Measurements from ENCODE around the gene RAMAC.

RAMAC gene

DNA sequence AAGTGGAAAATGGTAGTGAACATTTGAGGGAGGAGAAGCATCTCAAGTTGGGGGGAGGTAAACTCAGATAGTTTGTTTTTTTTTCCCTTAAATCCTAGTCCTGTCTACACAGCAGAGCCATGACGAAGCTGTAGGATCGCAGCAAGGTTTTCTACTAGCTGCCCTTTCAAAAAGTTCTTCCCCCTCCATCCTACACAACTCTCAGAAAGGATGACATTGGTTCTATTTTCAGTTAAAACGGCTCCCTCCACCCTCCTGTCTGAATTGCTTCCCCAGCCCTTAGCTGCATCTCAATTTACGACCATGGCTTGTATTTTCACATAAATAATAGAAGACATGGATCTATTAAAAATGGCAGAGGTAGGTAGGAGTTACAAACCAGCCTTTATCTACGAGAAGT is 35.7 kb upstream of the RAMAC start:
- Histone ChIP-seq H3K4me3 (ENCODE audit: low read depth in 1 of 5, low read length in 5 of 5) (no peak overlapping the region), H3K9ac (ENCODE audit: low read length in 5 of 5) (no peak overlapping the region), H3K4me1 (ENCODE audit: control insufficient read depth in 5 of 5, insufficient read depth in 5 of 5, low read length in 5 of 5) (peaks cover 0 to 12% (median 9%) of the 10 kb centered on the region in 5 donors), H3K27ac (ENCODE audit: low read depth, low read length) (no peak overlapping the region), H3K27me3 (ENCODE audit: control insufficient read depth in 5 of 5, insufficient read depth in 4 of 5, low read length in 5 of 5) (peaks cover 0 to 13% (median 2%) of the 10 kb centered on the region in 5 donors), H3K9me3 (ENCODE audit: control insufficient read depth in 5 of 5, low read length in 5 of 5) (no peaks in the 10 kb centered on the region), H3K36me3 (ENCODE audit: control insufficient read depth in 5 of 5, insufficient read depth in 5 of 5, low read length in 5 of 5) (no peaks in the 10 kb centered on the region)

DNA sequence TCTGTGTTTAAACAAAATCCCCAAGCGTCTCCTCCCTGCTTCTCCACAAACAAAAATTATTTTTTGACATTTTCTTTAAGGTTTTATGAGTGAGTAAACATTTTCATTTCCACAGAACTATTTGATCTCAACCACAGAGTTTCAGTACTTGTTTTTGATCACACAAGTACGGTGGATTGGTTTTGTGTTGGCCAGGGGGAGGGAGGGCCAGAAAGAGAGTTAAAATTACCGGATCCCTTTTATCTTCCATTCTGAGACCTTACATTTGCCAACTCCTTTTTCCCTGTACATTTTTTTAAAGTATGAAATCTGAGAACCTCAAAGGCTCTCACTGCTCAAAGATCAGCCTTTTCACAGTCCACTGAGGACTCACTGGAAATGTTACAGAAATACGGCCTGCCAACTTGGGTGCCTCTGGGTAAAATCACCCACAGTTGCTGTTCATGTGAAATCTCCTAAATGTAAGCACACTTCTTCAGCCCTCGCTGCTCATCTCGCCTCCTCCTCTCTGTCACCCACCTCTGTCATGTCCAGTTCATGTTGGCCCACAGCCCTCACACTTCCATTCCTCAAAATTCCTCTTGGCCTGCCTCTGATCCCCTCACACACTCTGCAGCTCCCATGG is 35.2 kb upstream of the RAMAC start:
- H3K27ac ChIP-seq (ENCODE audit: low read depth, low read length), result no peak overlapping the region
- H3K4me1 ChIP-seq (ENCODE audit: control insufficient read depth in 5 of 5, insufficient read depth in 5 of 5, low read length in 5 of 5), result peaks cover 0 to 12% (median 9%) of the 10 kb centered on the region in 5 donors
- H3K27me3 ChIP-seq (ENCODE audit: control insufficient read depth in 5 of 5, insufficient read depth in 4 of 5, low read length in 5 of 5), result peaks cover 0 to 13% (median 2%) of the 10 kb centered on the region in 5 donors
- no peak overlapping the region for H3K4me3 ChIP-seq (ENCODE audit: low read depth in 1 of 5, low read length in 5 of 5)
- no peak overlapping the region for H3K9ac ChIP-seq (ENCODE audit: low read length in 5 of 5)
- H3K36me3 ChIP-seq (ENCODE audit: control insufficient read depth in 5 of 5, insufficient read depth in 5 of 5, low read length in 5 of 5), result no peaks in the 10 kb centered on the region
- no peaks in the 10 kb centered on the region for H3K9me3 ChIP-seq (ENCODE audit: control insufficient read depth in 5 of 5, low read length in 5 of 5)

DNA sequence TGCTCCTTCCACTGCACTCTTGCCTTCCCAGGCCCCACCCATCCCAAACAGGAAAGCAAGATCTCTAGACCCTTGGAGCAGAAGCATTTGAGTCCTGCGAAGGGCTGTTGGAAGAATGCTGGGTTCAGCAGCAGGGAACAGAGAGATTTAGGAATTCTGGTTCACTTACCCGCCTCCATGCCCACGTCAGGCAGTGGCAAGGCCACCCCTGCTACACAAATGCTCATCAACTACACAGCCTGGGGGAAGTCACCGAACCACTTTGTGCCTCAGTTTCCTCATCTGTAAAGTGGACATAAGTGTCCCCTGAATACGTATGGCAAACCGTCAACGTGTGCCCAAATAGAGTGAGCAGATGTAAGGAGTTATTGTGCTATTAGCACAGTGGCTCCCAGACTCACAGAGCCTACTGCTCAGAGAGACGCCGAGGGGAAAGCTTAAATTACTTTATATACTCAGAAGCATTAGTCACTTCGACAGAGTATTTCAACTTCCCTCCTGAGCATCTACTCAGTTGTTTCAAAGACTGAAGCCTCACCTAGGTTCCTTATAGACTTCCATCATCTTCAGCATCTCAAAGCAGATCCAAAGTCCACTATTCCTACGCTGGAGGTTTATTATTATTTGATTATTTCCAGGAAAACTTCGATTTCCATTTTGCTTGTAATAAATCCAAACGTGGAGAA is 34.4 kb upstream of the RAMAC start:
- peak overlapping the region in 1 of 5 donors; percentile 10 for H3K9ac ChIP-seq (ENCODE audit: low read length in 5 of 5)
- H3K4me3 ChIP-seq (ENCODE audit: low read depth in 1 of 5, low read length in 5 of 5), result peak overlapping the region; percentile 2 to 65 (median 48)
- H3K9me3 ChIP-seq (ENCODE audit: control insufficient read depth in 5 of 5, low read length in 5 of 5), result no peaks in the 10 kb centered on the region
- H3K4me1 ChIP-seq (ENCODE audit: control insufficient read depth in 5 of 5, insufficient read depth in 5 of 5, low read length in 5 of 5), result peaks cover 0 to 12% (median 9%) of the 10 kb centered on the region in 5 donors
- H3K27ac ChIP-seq (ENCODE audit: low read depth, low read length), result no peak overlapping the region
- H3K27me3 ChIP-seq (ENCODE audit: control insufficient read depth in 5 of 5, insufficient read depth in 4 of 5, low read length in 5 of 5), result peaks cover 0 to 13% (median 2%) of the 10 kb centered on the region in 5 donors
- H3K36me3 ChIP-seq (ENCODE audit: control insufficient read depth in 5 of 5, insufficient read depth in 5 of 5, low read length in 5 of 5), result no peaks in the 10 kb centered on the region

DNA sequence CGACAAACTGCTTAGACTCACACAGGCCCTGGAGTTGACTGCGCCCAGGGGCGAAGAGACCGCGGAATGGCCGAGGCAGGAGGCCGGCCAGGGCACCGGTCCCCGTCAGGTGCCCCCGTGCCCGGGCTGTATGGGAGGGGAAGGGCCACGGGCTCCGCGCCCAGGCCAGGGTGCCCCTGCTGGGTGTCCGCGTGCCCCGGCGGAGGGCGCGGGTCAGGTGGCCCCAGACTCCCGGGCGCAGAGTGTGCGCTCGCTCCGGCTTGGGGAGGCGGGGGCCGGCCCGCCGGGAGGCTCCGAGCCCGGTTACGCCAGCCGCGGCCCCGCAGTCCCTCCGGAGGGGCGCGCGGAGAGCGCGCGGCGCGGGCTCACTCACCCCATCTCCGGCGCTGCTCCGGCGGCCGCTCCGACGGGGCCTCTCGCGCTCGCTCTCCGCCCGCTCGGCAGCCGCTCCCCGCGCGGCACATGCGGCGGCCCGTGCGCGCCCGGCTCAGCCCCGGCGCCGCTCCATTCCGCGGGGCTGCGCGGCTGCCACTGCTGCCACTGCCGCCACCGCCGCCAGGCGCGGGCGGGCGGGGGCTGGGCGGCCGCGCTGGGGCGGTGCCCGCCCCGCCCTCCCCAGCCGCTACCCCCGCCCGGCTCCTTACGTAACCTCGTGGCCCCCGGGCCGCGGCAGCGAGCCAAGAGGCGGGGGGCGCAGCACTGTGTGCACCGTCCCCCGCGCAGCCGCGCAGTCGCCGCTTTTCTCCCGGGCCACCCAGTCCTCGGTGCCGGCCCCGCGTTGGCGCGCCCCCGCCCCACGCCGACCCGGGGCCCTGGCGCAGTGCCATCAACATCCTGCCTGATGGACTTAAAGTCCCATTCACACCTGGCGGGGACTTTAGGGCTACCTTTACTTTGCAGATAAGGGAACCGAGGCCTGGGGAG is 33.6 kb upstream of the RAMAC start, which contains the start of gene HOMER2:
Gene HOMER2, minus strand, starts transcription at position 563 of the 924 bp plus-strand sequence. Its CDS starts 185 bp downstream, at position 378.
- peaks cover 0 to 12% (median 9%) of the 10 kb centered on the region in 5 donors for H3K4me1 ChIP-seq (ENCODE audit: control insufficient read depth in 5 of 5, insufficient read depth in 5 of 5, low read length in 5 of 5)
- no peaks in the 10 kb centered on the region for H3K36me3 ChIP-seq (ENCODE audit: control insufficient read depth in 5 of 5, insufficient read depth in 5 of 5, low read length in 5 of 5)
- H3K4me3 ChIP-seq (ENCODE audit: low read depth in 1 of 5, low read length in 5 of 5), result peak within 1 kb of the TSS; percentile 22 to 65 (median 48)
- H3K27me3 ChIP-seq (ENCODE audit: control insufficient read depth in 5 of 5, insufficient read depth in 4 of 5, low read length in 5 of 5), result peaks cover 0 to 13% (median 2%) of the 10 kb centered on the region in 5 donors
- H3K9ac ChIP-seq (ENCODE audit: low read length in 5 of 5), result peak within 1 kb of the TSS in 2 of 5 donors; percentile 10 to 33
- no peak within 1 kb of the TSS for H3K27ac ChIP-seq (ENCODE audit: low read depth, low read length)
- no peaks in the 10 kb centered on the region for H3K9me3 ChIP-seq (ENCODE audit: control insufficient read depth in 5 of 5, low read length in 5 of 5)

DNA sequence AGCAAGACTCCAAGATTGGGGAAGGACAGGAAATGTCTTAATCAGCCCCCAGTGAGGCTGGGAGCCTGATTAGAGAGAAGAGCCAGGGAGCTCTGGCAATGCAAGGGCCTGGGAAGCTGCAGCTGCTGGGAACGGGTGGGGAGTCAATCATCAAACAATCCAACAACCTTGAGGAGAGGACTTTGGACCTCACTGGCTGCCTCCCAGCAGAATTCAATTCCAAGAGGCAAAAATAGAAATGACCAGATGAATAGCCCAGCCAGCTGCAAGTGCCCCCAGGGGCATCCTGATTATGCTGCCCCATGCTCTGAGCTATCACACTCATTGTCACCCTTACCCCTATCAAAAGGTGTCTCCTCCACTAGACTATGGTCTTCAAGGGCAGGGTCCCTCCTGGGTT is 27.4 kb upstream of the RAMAC start:
- Histone ChIP-seq H3K9ac (ENCODE audit: low read length in 5 of 5) (no peak overlapping the region), H3K27me3 (ENCODE audit: control insufficient read depth in 5 of 5, insufficient read depth in 4 of 5, low read length in 5 of 5) (no peaks in the 10 kb centered on the region), H3K9me3 (ENCODE audit: control insufficient read depth in 5 of 5, low read length in 5 of 5) (no peaks in the 10 kb centered on the region), H3K4me1 (ENCODE audit: control insufficient read depth in 5 of 5, insufficient read depth in 5 of 5, low read length in 5 of 5) (no peaks in the 10 kb centered on the region), H3K36me3 (ENCODE audit: control insufficient read depth in 5 of 5, insufficient read depth in 5 of 5, low read length in 5 of 5) (no peaks in the 10 kb centered on the region), H3K4me3 (ENCODE audit: low read depth in 1 of 5, low read length in 5 of 5) (no peak overlapping the region), H3K27ac (ENCODE audit: low read depth, low read length) (no peak overlapping the region)

DNA sequence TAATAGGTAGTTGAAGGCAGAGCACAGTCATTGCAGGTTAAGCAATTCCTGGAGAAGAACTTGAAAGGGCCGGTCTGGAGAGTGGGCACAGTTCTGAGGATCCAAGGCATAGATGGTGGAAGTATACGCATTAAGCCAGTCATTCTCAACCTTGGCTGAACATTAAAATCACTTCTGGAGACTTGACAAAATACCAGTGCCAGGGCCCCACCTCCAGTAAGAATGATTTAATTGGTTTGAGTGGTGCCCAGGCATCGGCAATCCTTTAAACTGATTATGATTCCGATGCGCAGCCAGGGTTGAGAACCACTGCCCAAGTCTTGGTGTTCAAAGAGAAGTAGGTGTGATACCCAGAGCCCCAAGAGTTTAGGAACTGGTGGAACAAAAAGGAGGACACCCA is 26.6 kb upstream of the RAMAC start:
- Histone ChIP-seq H3K27me3 (ENCODE audit: control insufficient read depth in 5 of 5, insufficient read depth in 4 of 5, low read length in 5 of 5) (no peaks in the 10 kb centered on the region), H3K9me3 (ENCODE audit: control insufficient read depth in 5 of 5, low read length in 5 of 5) (no peaks in the 10 kb centered on the region), H3K9ac (ENCODE audit: low read length in 5 of 5) (no peak overlapping the region), H3K36me3 (ENCODE audit: control insufficient read depth in 5 of 5, insufficient read depth in 5 of 5, low read length in 5 of 5) (no peaks in the 10 kb centered on the region), H3K4me1 (ENCODE audit: control insufficient read depth in 5 of 5, insufficient read depth in 5 of 5, low read length in 5 of 5) (no peaks in the 10 kb centered on the region), H3K4me3 (ENCODE audit: low read depth in 1 of 5, low read length in 5 of 5) (no peak overlapping the region), H3K27ac (ENCODE audit: low read depth, low read length) (no peak overlapping the region)

DNA sequence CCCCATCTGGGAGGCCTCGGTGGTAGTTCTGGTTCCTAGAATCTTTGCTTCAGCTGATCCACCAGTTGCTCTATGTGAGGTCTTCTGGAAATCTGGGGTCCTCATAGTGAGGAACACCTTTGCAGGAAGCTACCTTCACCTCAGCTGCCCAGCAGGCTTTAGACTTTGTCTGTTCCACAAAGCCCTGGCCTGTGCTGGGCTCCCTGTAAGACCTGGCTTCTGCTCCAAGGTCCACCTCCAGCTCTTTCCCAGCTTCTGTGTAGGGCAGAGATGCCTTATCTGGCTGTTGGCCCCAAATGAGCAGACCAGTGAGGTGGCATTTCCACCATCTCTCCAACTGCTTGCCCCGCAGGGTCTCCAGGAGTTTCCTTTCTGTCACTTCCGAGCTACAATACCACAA is 25.2 kb upstream of the RAMAC start:
- no peaks in the 10 kb centered on the region for H3K36me3 ChIP-seq (ENCODE audit: control insufficient read depth in 5 of 5, insufficient read depth in 5 of 5, low read length in 5 of 5)
- no peaks in the 10 kb centered on the region for H3K27me3 ChIP-seq (ENCODE audit: control insufficient read depth in 5 of 5, insufficient read depth in 4 of 5, low read length in 5 of 5)
- no peaks in the 10 kb centered on the region for H3K4me1 ChIP-seq (ENCODE audit: control insufficient read depth in 5 of 5, insufficient read depth in 5 of 5, low read length in 5 of 5)
- H3K9ac ChIP-seq (ENCODE audit: low read length in 5 of 5), result no peak overlapping the region
- no peaks in the 10 kb centered on the region for H3K9me3 ChIP-seq (ENCODE audit: control insufficient read depth in 5 of 5, low read length in 5 of 5)
- no peak overlapping the region for H3K4me3 ChIP-seq (ENCODE audit: low read depth in 1 of 5, low read length in 5 of 5)
- no peak overlapping the region for H3K27ac ChIP-seq (ENCODE audit: low read depth, low read length)

DNA sequence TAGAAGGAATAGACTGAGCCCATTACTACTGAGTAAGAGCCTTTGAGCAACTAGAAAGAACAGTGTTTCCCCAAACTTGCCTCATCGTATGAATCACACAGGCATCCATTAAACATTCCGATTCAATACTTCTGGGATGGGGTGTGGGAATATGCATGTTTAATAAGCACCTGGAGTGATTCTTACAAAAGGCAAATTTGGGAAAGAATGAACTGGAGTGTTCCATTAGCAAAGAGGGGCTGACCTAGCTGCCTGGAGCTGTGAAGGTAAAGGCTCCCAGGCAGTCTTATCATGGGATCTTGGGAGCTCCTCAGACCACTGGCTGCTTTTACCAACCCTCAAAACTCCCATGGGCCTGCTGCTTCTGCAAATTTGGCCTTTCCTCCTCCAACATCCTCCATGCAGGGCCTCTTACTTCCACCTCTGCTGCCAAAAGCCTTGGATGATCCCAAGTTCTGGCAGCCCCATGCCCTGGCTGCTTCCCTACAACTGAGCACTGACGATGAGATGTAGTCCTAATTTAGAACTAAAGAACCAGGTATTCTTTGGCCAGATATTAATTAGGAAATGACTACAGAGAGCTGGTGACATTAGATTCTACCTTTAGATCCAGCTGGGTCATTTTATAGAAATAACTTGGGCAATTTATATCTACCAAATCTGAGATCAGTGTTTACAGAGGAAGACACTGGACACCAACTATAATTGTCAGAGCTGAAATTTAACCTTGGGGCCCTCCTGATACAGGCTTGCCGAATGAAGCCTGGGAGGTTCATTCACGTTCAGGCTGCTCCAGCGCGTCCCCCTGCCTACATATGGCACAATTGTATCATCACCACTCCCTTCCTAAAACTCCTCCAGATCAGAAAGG is 22.3 kb upstream of the RAMAC start:
- Histone ChIP-seq H3K4me1 (ENCODE audit: control insufficient read depth in 5 of 5, insufficient read depth in 5 of 5, low read length in 5 of 5) (no peaks in the 10 kb centered on the region), H3K9me3 (ENCODE audit: control insufficient read depth in 5 of 5, low read length in 5 of 5) (no peaks in the 10 kb centered on the region), H3K4me3 (ENCODE audit: low read depth in 1 of 5, low read length in 5 of 5) (no peak overlapping the region), H3K36me3 (ENCODE audit: control insufficient read depth in 5 of 5, insufficient read depth in 5 of 5, low read length in 5 of 5) (no peaks in the 10 kb centered on the region), H3K27me3 (ENCODE audit: control insufficient read depth in 5 of 5, insufficient read depth in 4 of 5, low read length in 5 of 5) (no peaks in the 10 kb centered on the region), H3K27ac (ENCODE audit: low read depth, low read length) (no peak overlapping the region), H3K9ac (ENCODE audit: low read length in 5 of 5) (no peak overlapping the region)

DNA sequence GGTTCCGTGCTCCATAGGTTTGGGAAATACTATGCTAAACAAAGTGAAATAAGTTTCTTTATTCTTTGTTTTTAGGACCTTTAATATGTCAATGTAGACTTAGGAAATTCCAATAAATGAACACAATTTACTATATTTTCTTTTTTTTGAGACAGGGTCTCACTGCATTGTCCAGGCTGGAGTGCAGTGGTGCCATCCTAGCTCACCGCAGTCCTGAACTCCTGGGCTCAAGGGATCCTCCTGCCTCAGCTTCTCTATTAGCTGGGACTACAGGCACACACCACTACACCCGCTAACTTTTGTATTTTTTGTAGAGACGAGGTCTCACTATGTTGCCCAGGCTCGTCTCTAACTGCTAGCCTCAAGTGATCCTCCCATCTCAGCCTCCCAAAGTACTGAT is 21.1 kb upstream of the RAMAC start:
- H3K9ac ChIP-seq (ENCODE audit: low read length in 5 of 5), result no peak overlapping the region
- no peaks in the 10 kb centered on the region for H3K9me3 ChIP-seq (ENCODE audit: control insufficient read depth in 5 of 5, low read length in 5 of 5)
- H3K4me3 ChIP-seq (ENCODE audit: low read depth in 1 of 5, low read length in 5 of 5), result no peak overlapping the region

More for the DNA sequence above, 21.1 kb upstream of the RAMAC start:
- H3K36me3 ChIP-seq (ENCODE audit: control insufficient read depth in 5 of 5, insufficient read depth in 5 of 5, low read length in 5 of 5), result no peaks in the 10 kb centered on the region
- H3K4me1 ChIP-seq (ENCODE audit: control insufficient read depth in 5 of 5, insufficient read depth in 5 of 5, low read length in 5 of 5), result no peaks in the 10 kb centered on the region
- H3K27ac ChIP-seq (ENCODE audit: low read depth, low read length), result no peak overlapping the region
- H3K27me3 ChIP-seq (ENCODE audit: control insufficient read depth in 5 of 5, insufficient read depth in 4 of 5, low read length in 5 of 5), result no peaks in the 10 kb centered on the region
